ENCODE measurements around the gene GDF9. TPM values are rescaled to one million over a fixed set of nuclear protein-coding genes. Genes with fewer than 3 reads are reported as not detected.

The GDF9 gene
- total RNA-seq, 1 experiment from 2014 or later: not detected

- BruUV-seq (replicated peaks): no TSS peak
- no peaks in the 10 kb centered on the region for H3F3A ChIP-seq (ENCODE audit: low read length, unreplicated experiment)
- no peaks in the 10 kb centered on the region for H4K20me1 ChIP-seq (ENCODE audit: low read length)
- no peak overlapping the region for H3K4me2 ChIP-seq (ENCODE audit: low read length)
- intact Hi-C loops (cut with micrococcal nuclease): loop anchor here (1.0 to 5.0 kb wide), 5 partner anchors 43 to 433 kb away; partner anchors contain the start of gene SEPTIN8
- no peaks in the 10 kb centered on the region for H3K9me2 ChIP-seq (replicated peaks; ENCODE audit: low read length)
- H3K79me2 ChIP-seq (ENCODE audit: low read length): no peaks in the 10 kb centered on the region
- CTCF ChIA-PET: interaction anchor here (0.5 to 1.1 kb wide), 9 partner anchors 25 to 293 kb away, joined by 3 to 12 read pairs (median 4); partner anchors contain the start of genes GDF9 and UQCRQ
- no peaks in the 10 kb centered on the region for H3K4me1 ChIP-seq (ENCODE audit: insufficient read depth, low read length)
- TF ChIP-seq EZH2phosphoT487 (IDR thresholded peaks at IDR 0.05; ENCODE audit: borderline replicate concordance, low read length): no peak
- peak; percentile 87 for TF ChIP-seq CTCF (conservative IDR thresholded peaks at IDR 0.05; ENCODE audit: low read depth, low read length)
- no peak for TF ChIP-seq EZH2 (IDR thresholded peaks at IDR 0.05; ENCODE audit: low read length, unreplicated experiment)
- peak; percentile 83 for ATAC-seq
- no peak overlapping the region for H3K9ac ChIP-seq (ENCODE audit: low read length)
- peak; percentile 82 for DNase-seq
- no peak overlapping the region for H3K4me3 ChIP-seq (ENCODE audit: low read length)
- no peaks in the 10 kb centered on the region for H3K9me3 ChIP-seq (ENCODE audit: low read length)
- no peak overlapping the region for H3K27ac ChIP-seq (ENCODE audit: low read length)
- H3K36me3 ChIP-seq (ENCODE audit: low read depth, low read length): no peaks in the 10 kb centered on the region
- H3K27me3 ChIP-seq (ENCODE audit: low read length): no peaks in the 10 kb centered on the region
- H2AFZ ChIP-seq (ENCODE audit: low read length): no peak overlapping the region
- POLR2A ChIA-PET (ENCODE audit: unreplicated experiment): interaction anchor here (0.6 kb wide), 2 partner anchors 191 to 324 kb away, joined by 3 to 12 read pairs; no protein-coding TSS in a partner anchor
Observed at GRCh38 chr5:132820162-132820754, 46.0 kb downstream of the GDF9 start.

GRCh38 chr5:132819468-132819867 lies 46.8 kb downstream of the GDF9 start:
- POLR2A ChIA-PET (ENCODE audit: unreplicated experiment): no interaction called here
- no peak for ATAC-seq

More at GRCh38 chr5:132819468-132819867, 46.8 kb downstream of the GDF9 start:
- no peaks in the 10 kb centered on the region for H3K79me2 ChIP-seq (ENCODE audit: low read length)
- intact Hi-C loops (cut with micrococcal nuclease): no loop called here
- H3K9me3 ChIP-seq (ENCODE audit: low read length): no peaks in the 10 kb centered on the region
- H3K27ac ChIP-seq (ENCODE audit: low read length): no peak overlapping the region
- no peaks in the 10 kb centered on the region for H4K20me1 ChIP-seq (ENCODE audit: low read length)
- no peaks in the 10 kb centered on the region for H3K27me3 ChIP-seq (ENCODE audit: low read length)
- BruUV-seq (replicated peaks): no TSS peak
- H3K4me3 ChIP-seq (ENCODE audit: low read length): no peak overlapping the region
- no peak overlapping the region for H3K9ac ChIP-seq (ENCODE audit: low read length)
- no peaks in the 10 kb centered on the region for H3K9me2 ChIP-seq (replicated peaks; ENCODE audit: low read length)
- DNase-seq: no peak
- TF ChIP-seq EZH2phosphoT487 (IDR thresholded peaks at IDR 0.05; ENCODE audit: borderline replicate concordance, low read length) (no peak), EZH2 (IDR thresholded peaks at IDR 0.05; ENCODE audit: low read length, unreplicated experiment) (no peak), CTCF (conservative IDR thresholded peaks at IDR 0.05; ENCODE audit: low read depth, low read length) (no peak)
- no peaks in the 10 kb centered on the region for H3K4me1 ChIP-seq (ENCODE audit: insufficient read depth, low read length)
- no peak overlapping the region for H3K4me2 ChIP-seq (ENCODE audit: low read length)
- H2AFZ ChIP-seq (ENCODE audit: low read length): no peak overlapping the region
- CTCF ChIA-PET: interaction anchor here (0.5 to 1.1 kb wide), 3 partner anchors 65 to 228 kb away, joined by 4 to 12 read pairs (median 4); no protein-coding TSS in a partner anchor
- H3F3A ChIP-seq (ENCODE audit: low read length, unreplicated experiment): no peaks in the 10 kb centered on the region
- H3K36me3 ChIP-seq (ENCODE audit: low read depth, low read length): no peaks in the 10 kb centered on the region
